Activated CD4-positive, alpha-beta T cell treated with anti-CD3 and anti-CD28 coated beads, Interleukin-2, amount 50 U/mL, for 24 hours (primary cell): ENCODE results near the gene SPI1.
"Not testable (repeated sequence)": the region's sequence is repeated elsewhere in the genome, so short reads cannot be mapped to it uniquely, and the experiment has no call there.

Experiments used
- DNase-seq, 2 donors: peaks; one replicate each; pipeline ENCODE4 v3.0.0-alpha.2; 2020; ENCODE audit warnings: low read depth in 1 of 2, low spot score in 1 of 2

Gene SPI1

DNA sequence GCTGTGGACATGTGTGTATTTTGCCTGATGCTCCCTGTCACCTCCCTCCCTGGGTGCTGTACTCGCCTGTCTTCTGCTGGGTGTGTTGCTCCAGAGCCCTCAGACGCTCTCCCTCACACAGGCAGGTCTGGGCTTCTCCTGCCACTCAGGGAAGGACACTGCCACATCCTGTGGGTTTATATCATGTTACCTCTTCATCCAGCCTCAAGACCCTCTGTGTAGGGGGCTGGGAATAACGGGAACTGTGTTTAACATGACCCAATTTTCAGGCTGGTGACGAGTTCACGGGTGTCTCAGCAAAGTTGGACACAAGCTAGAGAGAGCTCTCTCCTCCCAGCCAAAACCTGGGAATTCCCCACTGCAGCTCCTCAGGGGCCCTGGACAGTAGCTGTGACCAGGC lies 50.4 kb downstream of the SPI1 start:
- DNase-seq, result no peak

DNA sequence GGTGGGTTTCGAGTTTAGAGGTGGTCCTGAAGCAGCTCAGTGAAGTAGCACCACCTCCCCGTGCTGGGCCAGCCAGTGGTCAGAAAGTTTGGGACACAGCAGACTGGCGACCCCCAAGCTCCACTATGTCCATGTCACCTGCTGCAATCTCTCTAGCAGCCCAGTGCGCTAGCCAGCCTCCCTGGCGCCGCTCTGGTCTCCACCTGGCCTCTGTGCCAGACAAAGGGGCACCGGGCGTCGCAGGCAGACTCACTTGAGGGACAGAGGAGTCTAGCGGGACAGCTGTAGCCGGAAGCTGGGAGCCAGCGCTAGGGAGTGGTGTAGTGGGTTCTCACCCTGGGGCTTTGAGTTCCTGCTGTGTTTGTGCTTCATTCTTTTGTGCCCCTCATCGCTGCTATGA lies 51.3 kb downstream of the SPI1 start:
- no peak for DNase-seq

GRCh38 chr11:47326198-47326597 lies 52.1 kb downstream of the SPI1 start:
- no peak for DNase-seq

DNA sequence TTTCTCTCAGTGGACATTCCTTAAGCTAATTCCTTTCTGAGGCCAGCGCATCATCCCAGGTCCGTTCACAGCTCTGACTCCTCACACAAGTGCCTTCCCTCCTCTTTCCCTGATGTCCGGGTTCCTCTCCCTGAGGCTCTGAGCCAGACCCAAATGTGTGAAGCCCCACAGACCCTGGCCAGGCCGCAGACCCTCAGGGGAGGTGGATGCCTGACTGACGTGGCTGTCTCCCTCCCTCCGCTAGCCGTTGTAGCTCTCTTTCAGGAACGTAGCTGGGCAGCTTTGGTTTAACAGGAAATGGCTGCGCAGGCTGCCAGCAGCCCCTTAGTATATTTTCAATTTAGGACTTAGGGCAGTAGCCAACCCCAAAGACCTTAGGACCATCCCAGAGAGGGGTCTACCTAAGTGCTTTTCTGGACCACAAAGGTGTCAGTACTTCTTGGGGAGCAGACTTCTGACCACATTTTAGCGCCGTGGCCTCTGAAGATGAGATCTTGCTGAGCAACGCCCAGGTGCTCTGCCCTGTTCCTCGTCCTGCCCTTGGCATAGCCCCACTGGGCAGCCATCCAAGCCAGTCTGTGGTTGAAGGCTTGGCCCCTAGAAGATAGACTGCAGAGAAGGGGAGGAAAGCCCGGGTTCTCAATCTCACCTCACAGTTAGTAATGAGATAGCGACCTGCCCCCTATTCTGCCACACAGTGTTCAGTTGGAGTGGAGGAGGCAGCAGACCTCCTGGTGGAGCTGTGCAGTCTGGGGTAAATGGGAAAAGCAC lies 52.9 kb downstream of the SPI1 start:
- DNase-seq, result no peak

DNA sequence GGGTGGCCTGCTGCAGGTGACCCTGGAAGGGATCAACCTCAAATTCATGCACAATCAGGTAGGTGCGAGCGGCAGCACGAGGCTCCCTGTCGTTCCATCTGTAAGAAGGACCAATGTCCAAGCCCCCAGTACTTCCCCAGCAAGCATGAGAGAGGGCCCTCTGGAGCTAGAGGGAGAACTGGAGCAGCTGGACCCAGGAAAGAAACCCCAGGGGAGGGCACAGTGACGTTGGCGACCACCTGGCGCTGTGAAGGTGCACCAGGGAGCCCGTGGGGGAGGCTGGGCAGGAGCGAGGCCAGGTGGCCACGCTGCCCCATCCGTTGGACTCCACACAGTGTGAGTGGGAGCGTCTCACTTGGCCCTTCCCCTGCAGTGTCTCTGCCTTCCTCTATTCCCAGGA lies 53.8 kb downstream of the SPI1 start:
- DNase-seq, result no peak

DNA sequence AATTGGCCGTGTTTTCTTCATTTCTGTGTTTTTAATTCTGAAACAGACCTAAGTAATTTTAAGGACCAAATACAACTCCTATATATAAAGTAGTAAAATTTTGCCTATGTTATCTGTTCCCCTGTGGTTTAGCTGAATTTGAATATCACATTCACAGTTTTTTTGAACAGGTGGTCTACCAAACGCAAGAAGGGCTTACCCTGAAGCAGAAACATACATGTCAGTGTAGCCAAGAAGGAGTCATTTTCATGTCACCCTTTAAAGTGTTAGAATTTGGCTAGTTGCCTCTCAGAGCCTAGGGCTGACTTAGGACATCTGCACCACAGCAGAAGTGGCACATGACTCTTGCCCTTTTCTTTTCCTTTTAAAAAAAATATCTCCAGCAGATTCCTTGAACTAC lies 60.2 kb downstream of the SPI1 start:
- DNase-seq, result no peak

DNA sequence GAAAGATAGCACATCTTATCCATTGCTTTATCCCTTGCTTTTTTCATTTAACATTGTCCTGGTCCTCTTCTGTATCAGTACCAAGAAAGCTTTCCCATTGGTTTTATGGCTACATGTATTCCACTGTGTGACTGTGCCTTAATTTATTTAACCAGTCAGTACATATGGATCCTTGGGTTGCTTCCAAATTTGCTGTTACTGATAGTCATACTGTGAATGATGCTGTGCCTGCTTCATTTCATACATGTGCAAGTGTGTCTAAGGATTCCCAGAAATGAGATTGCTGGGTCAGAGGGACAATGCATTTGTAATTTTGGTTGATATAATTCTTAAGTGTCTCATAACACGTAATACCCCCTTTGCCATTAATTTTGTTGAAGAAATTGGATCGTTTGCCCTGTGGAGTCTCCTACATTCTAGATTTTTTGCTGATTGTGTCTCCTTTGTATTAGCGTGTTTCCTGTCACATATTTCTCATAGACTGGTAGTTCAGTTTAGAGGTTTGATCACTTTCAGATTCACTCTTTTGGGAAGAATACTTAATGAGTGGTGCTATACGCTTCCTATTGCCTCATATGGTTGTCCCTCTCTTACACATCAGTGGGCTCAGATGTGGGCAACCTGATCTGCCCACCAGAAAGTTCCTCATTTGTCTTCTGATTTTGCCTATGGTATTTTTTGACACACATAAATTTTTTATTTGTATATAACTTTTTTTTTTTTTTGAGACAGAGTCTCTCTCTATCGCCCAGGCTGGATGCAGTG lies 61.1 kb downstream of the SPI1 start:
- DNase-seq, result no peak

GRCh38 chr11:47316501-47316900 lies 61.8 kb downstream of the SPI1 start:
- not testable (repeated sequence) for DNase-seq

GRCh38 chr11:47314992-47315391 lies 63.4 kb downstream of the SPI1 start:
- DNase-seq, result no peak

DNA sequence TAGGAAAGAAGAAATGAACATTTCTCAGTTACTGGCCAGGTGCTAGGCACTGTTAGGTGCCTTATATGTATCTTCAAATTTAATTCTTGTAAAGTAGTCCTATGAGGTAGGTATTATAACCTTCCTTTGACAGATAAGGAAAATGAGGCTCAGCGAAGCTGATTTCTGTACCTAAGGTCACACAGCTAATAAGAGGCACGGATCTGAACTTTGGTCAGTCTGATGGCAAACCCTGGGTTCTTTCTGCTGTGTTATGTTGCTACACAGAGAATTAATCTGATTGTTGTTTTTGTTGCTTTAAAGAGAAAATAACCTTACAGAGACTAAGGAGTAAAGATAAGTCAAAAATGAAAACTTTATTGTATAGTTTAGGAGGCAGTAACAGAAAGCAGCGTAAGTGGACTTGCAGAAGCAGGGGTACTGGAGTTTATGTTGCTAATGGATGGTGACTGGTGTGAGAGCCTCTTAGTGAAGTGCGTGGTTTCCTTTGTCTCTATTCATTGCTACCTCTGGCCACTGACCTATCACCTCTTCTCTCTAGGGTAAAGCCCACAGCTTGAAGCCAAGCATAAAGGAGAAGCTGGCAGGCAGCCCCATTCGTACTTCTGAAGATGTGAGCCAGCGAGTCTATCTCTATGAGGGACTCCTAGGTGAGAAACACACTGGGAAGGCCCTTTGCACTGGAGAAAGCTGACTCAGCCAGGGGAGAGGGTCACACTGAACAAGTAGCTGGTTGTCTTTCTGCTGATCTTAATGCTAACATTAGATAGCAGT lies 70.1 kb downstream of the SPI1 start:
- DNase-seq, result no peak

- DNase-seq, result no peak
Measured at GRCh38 chr11:47306484-47306844, 71.9 kb downstream of the SPI1 start.

- no peak for DNase-seq
Measured at GRCh38 chr11:47305734-47306483, 72.4 kb downstream of the SPI1 start.
